ENCODE results near the gene C12orf60.

Gene C12orf60

DNA sequence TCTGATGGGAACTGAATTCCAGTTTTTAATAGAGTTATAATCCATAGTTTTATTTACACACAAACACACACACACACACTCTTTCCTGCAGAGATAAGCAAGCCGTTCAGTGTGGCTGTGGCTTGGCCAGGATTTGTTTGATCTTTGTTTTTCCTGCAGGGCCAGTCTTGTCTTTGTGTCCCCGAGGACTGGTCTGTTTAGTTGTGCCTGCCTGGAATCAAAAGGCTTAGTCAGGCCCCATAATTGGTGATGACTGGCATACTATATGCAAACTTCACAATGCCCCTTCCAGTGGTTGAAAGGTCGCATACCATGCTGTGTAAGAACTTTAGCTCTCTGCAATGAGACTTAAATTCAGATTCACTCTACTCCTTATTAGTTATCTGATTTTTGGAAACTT, 26.2 kb upstream of the C12orf60 start:
- no peak for DNase-seq

DNA sequence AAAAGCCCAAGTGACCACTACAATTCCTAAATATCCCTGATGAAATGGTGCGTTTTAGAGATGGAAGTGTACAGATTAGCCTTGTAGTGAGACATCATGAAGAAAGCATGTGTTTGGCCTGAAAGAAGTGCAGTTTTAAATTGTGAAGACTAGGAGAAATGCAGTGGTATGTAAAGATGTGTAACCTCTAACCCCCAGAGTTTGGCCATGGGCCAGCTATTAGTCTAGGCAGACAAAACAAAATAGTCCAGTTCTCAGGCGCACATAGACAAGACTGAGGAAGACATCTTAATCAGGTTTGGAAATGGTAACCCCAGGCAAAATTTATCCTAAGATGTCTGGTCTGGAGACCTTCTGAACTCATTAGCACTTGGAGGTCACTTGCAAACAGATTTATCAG, 23.6 kb upstream of the C12orf60 start:
- DNase-seq, result no peak

DNA sequence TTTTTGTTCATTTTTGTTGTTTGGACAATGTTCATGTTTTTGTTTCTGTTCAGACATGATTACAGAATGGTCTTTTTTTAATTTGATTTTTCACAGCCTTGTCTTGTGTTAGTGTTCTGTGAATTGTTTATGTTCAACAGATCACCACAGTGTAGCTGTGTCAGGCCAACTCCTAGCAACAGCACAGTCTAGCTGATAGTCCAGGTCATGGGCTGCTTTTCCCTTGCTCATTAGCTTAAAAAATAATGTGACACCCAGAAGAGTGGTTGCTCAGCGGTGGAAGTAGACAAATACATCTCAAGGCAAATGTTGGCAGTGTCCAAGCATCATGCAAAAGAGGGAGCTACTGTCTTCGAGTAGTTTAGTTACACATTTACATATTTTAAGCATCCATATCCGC, 22.6 kb upstream of the C12orf60 start:
- no peak for DNase-seq

DNA sequence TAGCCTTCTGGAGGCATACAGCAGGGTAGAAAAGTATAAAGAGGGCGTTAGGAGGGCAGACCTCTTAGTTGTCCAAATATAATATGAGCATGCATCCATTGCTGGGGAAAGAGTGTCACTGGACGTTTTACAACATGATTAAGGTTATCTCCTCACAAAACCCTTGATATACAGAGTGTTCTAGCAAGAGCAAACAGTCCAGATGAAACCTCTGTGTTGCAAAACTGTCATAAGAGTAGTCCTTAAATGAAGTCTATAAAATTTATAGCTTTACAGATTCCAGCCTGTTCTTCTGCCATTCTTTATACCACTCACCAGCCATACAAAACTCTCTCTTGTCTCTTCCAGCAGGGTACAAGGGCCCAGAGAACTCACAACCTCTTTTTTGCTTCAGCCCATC, 21.9 kb upstream of the C12orf60 start:
- DNase-seq, result no peak

DNA sequence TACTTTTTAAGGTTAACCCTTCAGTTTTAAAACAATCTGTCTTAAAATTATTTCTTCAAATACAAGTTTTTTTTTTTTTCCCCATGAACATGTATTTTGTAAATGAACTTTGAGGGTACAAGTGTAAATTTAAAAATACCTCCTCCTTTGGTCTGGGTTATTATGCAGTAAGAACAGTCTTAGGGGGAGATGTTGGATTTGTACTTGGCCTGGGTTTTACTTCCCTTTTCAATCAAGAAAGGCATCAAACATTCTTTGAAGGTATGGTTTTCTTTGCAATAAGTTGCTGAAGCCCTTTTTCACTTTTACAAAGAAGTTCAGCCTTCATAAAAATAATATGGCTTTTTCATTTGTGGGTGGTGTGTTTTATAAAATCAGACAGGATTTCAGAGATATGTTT, 20.7 kb upstream of the C12orf60 start:
- DNase-seq, result peak; percentile 49

DNA sequence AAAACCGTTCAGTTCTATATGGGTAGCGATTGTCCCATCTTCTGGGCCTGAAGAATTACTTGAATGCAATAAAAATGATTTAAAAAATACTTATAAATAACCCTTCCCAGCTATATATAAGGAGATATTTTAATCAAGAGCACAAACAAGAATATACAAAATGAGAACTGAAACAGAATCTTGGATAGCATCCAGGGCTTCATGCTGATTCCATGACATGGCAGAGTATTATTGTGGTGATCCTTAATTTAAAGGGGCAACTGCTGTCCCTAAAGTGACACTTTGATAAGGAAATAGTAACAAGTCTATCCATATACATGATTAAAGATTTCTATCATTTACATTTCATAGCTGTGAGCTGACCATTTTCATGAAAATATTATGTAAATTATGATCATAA, 19.0 kb upstream of the C12orf60 start:
- DNase-seq, result peak; percentile 47

DNA sequence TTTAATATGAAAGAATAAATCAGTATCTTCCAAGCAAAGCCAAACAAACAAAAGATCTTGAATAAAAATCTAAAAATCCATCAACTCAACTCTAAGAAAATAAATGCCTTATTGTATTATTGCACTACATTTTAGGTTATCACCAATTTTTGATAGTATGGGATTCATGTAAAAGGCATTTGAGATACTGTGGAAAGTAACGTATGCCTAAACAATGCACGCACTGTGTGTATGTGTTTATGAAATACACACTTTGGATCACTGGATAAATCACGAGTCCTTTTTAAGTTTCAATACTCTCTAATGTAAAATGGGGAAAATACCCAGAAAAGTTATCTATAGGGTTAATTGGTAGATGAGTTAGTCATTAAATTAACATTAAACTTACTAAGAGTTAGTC, 17.9 kb upstream of the C12orf60 start:
- DNase-seq, result no peak

DNA sequence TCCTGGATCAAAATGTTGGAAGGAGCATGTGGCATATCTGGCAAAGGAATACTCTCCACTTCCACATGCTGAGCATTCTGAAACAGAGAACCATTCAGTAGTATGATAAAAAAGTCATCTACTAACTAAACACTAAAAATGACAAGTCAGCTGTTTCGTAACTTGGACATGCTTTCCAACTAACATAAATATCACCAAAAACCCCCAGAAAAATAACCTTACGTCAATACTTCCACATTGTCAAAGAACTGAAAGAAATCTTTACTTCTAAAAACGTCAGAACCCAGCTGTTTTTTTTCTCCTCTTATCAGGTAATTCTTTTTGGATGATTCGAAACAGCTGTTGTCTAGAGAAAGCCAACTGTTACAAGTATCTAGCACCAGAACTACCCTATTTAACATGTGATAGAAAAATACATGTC, 8.4 kb upstream of the C12orf60 start:
- DNase-seq, result no peak

DNA sequence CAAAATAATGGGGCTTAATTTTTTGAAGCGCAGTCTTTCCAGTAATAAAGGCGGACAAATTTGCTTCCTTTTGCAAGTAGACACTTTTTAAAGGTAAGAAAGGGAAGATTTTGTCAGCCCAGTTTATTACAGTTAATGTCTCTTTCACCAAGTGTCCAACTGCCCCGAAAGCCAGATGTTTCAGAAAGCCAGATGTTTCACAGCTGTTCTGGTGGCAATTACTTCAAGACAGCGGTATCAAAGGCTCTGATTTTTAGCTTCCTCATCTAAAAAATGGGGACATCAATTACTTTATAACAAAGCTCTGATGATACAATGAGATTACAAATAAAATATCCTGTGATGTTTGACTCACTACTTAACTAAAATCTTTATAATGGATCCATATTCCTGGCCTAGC, 1.2 kb upstream of the C12orf60 start:
- DNase-seq, result no peak

DNA sequence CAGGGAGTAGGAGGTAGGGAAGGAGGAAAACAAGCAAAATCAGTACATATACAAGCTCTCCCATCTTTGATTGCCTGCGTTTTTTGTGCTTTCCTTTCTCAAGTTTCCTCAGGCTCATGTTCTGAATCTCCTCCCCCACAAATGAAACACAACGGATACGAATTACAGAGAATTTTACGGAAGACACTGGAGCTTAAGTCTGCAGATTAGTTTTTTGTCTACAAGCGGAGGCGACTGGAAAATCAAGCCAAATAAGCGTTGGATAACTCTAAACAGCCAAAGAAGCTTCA, 804 bp upstream of the C12orf60 start:
- DNase-seq, result no peak

DNA sequence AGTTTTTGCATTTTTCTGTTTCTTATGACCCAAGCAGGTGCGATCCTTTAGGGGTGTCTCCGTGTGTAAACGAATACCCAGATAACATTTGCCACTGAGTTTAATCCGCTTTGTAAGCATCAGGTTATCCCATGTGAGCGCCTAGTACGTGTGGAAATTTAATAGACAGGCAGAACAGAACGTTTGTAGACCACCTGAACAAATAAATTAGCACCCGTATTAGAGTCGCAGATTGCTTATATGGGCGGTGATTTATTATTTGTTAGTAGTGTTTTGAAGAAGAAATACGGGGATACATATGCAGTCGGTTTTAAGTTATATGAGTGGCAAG, 325 bp downstream of the C12orf60 start:
- DNase-seq, result no peak

DNA sequence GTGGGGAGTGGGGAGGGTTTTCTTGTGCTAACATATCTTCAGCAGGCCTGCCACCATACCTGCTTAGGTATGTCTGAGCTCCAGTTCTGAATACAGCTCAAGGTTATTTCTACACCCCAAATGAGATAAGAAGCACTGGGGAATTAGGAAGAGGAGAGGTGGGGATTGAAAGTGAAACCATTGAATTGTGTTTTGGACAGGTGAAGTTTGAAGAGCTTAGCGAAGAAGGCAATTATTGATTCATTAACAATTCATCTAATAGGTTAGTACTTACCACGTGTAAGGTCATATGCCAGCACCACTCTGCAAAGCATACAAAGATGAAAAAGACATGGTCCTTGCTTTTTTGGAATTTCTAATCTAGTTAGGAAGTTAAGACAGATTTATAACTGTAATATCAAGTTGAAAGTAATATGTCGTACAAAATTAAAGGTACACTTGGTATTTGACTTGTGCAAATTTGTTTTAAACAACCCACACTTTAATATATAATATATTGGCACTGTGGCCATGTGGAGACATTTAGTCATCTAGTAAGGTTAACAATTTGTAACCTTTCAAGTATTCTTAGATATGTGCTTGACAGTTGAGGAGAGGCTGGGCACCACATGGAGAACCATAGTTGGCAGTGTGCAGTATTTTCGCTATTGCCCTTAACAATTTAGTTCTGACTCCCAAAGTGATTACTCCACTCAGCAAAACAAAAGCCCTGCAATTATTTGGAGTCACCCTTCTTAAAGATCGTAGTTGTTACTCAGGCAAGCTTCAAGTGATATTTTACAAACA, 6.9 kb downstream of the C12orf60 start:
- DNase-seq, result no peak

DNA sequence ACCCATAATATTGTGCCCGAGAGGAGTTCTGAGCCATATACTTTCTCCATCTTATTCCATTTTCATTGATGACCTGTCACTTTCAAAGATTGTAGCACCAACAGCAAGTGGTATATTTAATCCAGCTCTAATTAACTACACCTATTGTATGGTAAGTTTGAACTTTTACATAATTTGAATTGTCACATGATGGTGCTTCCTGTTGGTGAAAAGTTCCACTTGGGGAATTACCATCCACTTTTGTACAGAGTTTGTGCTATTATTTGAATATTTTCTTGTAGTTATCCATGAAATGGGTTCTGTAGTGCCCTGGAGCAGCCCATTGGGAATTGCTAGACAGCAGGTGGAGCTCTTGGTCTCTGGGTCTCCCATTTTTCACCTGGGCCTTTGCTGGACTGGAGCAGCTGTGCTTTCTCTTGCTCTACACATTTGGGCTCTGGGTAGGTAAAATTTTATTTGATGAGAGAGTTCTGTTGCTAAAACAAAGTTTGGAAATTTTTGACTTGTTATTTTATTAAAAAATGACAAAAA, 7.5 kb downstream of the C12orf60 start:
- no peak for DNase-seq

DNA sequence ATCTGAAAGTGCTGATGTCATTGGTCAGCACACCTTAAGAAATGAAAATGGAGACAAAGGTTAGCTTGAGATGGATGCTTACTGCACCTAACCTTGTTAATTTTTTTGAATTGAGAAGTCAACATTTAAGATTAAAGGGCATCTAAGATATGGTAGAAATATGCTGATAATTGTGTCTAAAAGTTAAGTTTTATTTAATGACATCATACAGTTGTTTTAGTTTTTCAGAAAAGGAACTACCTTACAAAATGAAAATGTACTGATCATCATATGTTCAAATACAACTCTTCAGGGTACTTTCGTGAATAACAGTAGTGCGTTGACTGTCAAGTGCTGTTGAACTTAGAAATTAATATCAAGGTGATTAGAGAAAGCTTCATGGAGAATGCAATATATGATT, 8.0 kb downstream of the C12orf60 start:
- DNase-seq, result no peak

DNA sequence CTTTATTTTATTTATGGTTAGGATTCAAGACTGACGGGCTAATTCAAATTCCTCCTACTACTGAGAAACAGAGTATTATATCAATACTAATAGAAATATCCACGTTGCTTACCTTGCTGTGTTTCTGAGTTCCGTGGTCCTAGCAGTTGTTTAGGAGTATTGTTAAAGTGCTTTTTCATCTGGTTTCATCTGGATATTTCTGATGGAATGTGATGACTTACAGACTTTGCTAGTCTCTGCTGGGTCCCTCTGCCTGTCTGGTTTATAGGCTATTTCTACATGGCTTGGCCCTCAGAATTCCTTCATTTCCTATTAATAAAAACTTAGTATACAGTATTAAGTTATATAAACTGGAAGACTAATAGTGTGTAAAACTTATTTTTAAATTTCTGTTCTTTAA, 10.5 kb downstream of the C12orf60 start, which contains the start of gene SMCO3:
Gene SMCO3, minus strand, starts transcription at position 169 of the 400 bp plus-strand sequence. CDS start 7,502 bp downstream, outside the sequence.
- DNase-seq, result no peak

DNA sequence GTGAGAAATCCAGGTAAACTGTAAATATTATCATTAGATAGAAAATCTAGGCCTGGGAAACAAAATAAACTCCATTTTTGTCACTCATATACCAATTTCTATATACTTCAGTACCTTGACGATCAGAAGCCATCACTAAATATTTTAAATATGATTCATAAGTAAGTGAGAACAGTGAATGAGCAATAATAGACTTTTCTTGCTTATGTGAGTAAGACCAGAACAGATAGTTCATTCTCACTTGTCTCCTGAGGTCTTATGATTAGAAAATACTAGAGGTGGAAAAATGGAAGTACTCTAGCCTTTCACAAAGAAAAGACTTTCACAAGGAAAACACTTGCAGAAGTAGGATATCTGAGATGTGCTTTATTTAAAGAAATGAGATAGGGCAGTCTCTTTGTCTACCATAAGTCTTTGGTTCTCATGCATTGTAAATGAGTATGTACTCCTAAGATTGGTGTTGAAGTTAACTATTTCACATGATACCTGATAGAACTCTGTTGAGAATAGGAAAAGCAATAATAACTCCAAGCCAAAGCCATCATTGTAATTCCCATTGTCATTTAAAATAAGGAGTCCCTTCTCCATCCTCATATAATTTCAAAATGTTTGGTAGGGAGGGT, 20.7 kb downstream of the C12orf60 start:
- DNase-seq, result no peak

DNA sequence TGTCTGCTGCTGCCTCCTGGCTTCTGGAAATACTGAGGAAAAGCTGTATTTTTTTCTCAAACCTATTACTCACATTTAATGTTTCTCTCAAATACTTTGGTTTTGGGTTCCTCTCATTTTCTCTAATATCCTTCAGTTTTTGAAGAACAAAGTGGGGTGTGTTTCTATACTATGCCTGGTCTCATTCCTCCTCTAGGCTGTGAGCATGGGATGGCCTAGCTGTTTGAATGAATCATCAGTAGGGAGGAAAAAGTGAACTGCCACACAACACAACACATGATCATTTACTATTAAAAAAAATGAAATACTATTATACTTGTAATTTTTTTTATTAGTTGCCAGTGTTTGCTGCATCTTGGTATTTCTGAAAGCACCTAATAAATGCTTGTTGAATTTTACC, 21.8 kb downstream of the C12orf60 start:
- DNase-seq, result no peak

DNA sequence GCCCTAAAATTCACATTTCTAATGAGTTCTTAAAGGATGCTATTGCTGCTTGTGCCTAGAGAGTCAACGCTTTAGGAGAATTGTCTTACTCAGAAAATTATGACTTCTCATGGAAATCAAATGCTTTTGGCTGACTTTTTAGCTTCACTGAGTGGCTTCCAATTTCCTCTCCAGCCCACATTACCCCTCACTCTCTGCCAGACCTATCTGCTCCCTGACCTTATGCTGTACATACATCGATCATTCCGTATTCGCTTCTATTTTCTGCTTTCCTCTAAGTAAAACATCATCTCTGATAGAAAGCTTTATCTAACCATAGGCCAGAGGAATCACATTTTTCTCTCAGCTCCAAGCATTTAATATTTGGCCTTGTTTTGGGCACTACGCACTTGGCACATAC, 23.0 kb downstream of the C12orf60 start:
- DNase-seq, result no peak

DNA sequence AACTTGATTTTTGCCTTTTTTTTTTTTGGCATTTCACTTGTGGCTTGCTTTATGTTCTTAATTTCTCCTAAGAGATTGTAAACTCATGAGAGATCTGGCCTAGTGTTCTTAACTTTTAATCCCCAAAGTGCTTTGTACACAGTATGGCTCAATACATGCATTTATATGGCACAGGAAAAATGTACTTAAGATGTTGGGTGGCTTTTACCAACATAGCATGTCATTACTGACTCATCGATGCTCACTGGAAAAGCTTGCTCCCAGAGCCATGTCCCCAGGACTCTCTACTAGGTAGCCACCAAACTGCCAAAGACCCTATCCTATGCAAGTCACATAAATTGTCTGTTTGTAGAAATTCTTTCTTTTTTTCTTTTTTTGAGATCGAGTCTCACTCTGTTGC, 23.6 kb downstream of the C12orf60 start:
- DNase-seq, result no peak

DNA sequence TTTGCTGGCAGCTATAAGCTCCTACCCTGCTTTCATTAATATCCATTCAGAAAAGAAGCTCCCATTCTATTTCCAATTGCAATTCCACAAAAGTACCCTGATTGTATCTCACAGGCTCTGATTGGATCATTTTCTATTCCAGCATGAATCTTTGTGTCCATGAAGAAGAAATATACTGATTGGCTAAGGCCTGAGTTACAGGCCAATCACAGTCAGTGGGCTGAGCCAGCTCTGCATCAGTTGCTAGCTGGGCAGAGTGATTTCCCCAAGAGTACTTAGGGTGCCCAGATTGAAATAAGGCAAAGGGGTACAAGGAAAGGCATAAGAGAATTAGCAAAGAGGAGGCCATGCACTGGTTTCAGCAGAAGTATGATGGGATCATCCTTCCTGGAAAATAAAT, 25.4 kb downstream of the C12orf60 start:
- no peak for DNase-seq

DNA sequence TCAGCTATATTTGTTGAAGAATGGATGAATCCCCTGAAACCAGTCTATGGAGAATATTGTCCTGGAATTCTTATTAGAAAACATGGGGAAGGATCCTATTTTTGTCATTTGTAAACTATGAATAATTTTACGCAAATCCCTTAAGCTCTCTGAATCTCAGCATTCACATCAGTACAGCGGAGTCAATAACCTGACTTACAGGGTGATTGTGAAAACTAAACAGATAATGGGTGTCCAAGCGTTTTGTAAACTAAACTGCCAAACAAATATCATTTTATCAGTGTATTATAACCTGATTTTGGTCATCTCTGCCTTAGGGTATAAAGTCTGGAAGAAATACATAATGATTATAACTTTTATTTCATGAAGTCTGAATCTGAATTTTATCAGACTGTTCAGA, 29.9 kb downstream of the C12orf60 start:
- DNase-seq, result no peak

DNA sequence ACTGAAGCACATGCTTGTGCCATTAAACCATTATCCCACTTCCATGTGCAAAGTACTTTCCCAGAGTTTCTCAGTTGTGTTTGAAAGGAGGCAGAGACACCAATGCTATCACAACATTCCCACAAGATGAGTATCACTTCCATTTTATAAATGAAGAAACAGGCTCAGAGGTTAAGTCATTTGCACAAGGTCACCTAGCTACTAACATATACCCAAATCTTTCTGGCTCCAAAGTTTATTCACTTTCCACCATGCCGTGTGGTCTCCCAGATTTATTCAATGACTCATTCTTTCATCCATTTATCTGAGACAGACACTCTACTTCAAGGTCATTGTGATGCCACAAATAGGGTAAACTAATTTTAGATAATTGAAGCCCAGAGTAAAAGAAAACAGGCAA, 30.5 kb downstream of the C12orf60 start:
- no peak for DNase-seq

DNA sequence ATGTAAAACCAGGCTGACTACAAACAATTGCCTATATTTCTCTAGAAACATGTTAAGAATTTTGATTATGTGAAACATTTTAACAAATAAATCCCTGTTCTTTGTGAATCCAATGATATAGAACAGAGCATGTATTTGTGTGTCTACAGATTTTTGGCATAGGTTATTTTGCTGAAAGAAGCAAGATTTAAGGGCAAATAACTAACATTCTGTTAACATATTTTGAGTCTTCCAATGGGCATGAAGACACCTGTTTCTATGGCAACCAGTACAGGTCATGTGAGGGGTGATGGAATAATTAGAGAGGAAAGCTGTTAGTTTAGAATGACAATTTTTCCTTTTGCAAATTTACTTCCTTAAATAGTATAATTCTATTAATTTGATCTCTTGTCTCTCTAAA, 31.0 kb downstream of the C12orf60 start:
- no peak for DNase-seq

DNA sequence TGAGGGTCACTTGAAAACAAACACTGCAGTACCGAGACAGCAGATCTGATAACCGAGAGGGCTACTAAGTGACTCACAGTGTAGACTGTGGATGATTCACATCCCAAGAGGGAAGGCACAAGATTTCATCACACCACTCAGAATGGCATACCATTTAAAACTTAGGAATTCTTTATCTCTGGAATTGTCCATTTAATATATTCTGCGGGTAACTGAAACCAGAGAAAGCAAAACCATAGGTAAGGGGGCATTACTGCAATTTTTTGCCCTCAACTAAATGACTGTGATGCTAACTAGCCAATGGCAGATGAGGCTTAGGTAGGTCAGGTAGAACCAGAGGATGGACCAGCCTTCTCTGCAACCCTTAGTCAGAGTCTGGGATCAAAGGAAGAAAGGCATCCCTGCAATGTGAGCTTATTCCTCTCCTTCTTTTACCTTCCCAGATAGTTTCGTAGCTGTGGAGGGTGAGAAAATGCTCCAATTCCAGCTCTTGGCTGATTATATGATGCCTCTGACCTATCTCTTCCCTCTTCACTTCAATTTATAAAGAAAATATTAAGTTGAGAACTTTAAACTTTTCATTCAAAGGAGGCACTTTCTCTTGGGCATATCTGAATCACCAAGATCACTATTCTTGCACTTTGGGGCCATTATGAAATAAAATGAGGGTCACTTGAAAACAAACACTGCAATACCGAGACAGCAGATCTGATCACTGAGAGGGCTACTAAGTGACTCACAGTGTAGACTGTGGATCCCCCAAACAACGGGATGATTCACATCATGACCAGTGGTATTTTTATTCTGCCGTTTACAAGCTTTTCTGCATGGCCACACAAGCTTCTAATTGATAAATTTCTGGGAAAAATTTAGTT, 33.1 kb downstream of the C12orf60 start:
- DNase-seq, result no peak

Measured in MV-4-11 (cell line).